Measurements from ENCODE around the gene CEBPE. TPM values are rescaled to one million over a fixed set of nuclear protein-coding genes. Genes with fewer than 3 reads are reported as not detected.

Gene CEBPE
- total and polyA plus RNA-seq, 7 donors: 0.03 to 0.22 (median 0.18) TPM; not detected in 3

GRCh38 chr14:23160924-23161522 is 42.0 kb upstream of the CEBPE start:
- Histone ChIP-seq H3K9me3 (no peaks in the 10 kb centered on the region), H3K27me3 (ENCODE audit: insufficient read depth in 3 of 3, low read length in 2 of 3) (no peaks in the 10 kb centered on the region), H3K27ac (peak overlapping the region; percentile 79), H3K4me3 (peak overlapping the region; percentile 24), H3K36me3 (ENCODE audit: insufficient read depth in 1 of 2, low read depth in 1 of 2) (peaks cover 0 to 38% of the 10 kb centered on the region in 2 donors), H3K4me1 (peaks cover 18% of the 10 kb centered on the region)
- intact Hi-C loops (cut with DNase I): loop anchor here in 1 of 2 donors (2.0 kb wide), 1 partner anchor 18 kb away; no protein-coding TSS in a partner anchor
- 37 to 47% (median 40%) methylated on average over 11 of the region's 11 CpGs for WGBS, 3 donors
- TF ChIP-seq CTCF (IDR thresholded peaks at IDR 0.05): no peak
- peak; percentile 90 to 95 (median 93) for ATAC-seq
- peak; percentile 51 to 79 for DNase-seq

GRCh38 chr14:23159532-23159931 is 40.5 kb upstream of the CEBPE start:
- intact Hi-C loops (cut with DNase I): no loop called here
- 79 to 81% (median 80%) methylated on average over 1 of the region's 1 CpG for WGBS, 3 donors
- Histone ChIP-seq H3K27ac (no peak overlapping the region), H3K27me3 (ENCODE audit: insufficient read depth in 3 of 3, low read length in 2 of 3) (no peaks in the 10 kb centered on the region), H3K36me3 (ENCODE audit: insufficient read depth in 1 of 2, low read depth in 1 of 2) (peaks cover 0 to 29% of the 10 kb centered on the region in 2 donors), H3K4me1 (peaks cover 26% of the 10 kb centered on the region), H3K4me3 (no peak overlapping the region), H3K9me3 (no peaks in the 10 kb centered on the region)
- no peak for ATAC-seq
- no peak for DNase-seq
- TF ChIP-seq CTCF (IDR thresholded peaks at IDR 0.05): no peak

- ATAC-seq (no peak), DNase-seq (no peak)
- peaks cover 33% of the 10 kb centered on the region for H3K4me1 ChIP-seq
- H3K36me3 ChIP-seq (ENCODE audit: insufficient read depth in 1 of 2, low read depth in 1 of 2): peaks cover 0 to 23% of the 10 kb centered on the region in 2 donors
- no peak for TF ChIP-seq CTCF (IDR thresholded peaks at IDR 0.05)
- H3K27me3 ChIP-seq (ENCODE audit: insufficient read depth in 3 of 3, low read length in 2 of 3): no peaks in the 10 kb centered on the region
- WGBS, 3 donors: 82 to 91% (median 85%) methylated on average over 2 of the region's 2 CpGs
- intact Hi-C loops (cut with DNase I): no loop called here
- H3K4me3 ChIP-seq: no peak overlapping the region
- no peak overlapping the region for H3K27ac ChIP-seq
- no peaks in the 10 kb centered on the region for H3K9me3 ChIP-seq
Measured at GRCh38 chr14:23158779-23159178, 39.7 kb upstream of the CEBPE start.

- Histone ChIP-seq H3K4me1 (peaks cover 56% of the 10 kb centered on the region), H3K36me3 (ENCODE audit: insufficient read depth in 1 of 2, low read depth in 1 of 2) (peaks cover 0 to 23% of the 10 kb centered on the region in 2 donors), H3K4me3 (peak overlapping the region; percentile 68), H3K27me3 (ENCODE audit: insufficient read depth in 3 of 3, low read length in 2 of 3) (no peaks in the 10 kb centered on the region), H3K27ac (peak overlapping the region; percentile 96), H3K9me3 (no peaks in the 10 kb centered on the region)
- no peak for TF ChIP-seq CTCF (IDR thresholded peaks at IDR 0.05)
- intact Hi-C loops (cut with DNase I): loop anchor here in 1 of 2 donors (2.0 kb wide), 1 partner anchor 28 kb away; the partner anchor contains the start of gene SLC7A8
- ATAC-seq: peak; percentile 81 to 87 (median 84)
- 13 to 21% (median 17%) methylated on average over 10 of the region's 10 CpGs for WGBS, 3 donors
- peak; percentile 83 to 92 for DNase-seq
Measured at GRCh38 chr14:23154964-23155587, 36.0 kb upstream of the CEBPE start.

Data from psoas muscle (tissue), 8 donors.